ENCODE data around the gene MYMX. TPM values are rescaled to one million over a fixed set of nuclear protein-coding genes. Genes with fewer than 3 reads are reported as not detected.

Gene MYMX
- total RNA-seq, 2 experiments from 2014 or later, result not detected

DNA sequence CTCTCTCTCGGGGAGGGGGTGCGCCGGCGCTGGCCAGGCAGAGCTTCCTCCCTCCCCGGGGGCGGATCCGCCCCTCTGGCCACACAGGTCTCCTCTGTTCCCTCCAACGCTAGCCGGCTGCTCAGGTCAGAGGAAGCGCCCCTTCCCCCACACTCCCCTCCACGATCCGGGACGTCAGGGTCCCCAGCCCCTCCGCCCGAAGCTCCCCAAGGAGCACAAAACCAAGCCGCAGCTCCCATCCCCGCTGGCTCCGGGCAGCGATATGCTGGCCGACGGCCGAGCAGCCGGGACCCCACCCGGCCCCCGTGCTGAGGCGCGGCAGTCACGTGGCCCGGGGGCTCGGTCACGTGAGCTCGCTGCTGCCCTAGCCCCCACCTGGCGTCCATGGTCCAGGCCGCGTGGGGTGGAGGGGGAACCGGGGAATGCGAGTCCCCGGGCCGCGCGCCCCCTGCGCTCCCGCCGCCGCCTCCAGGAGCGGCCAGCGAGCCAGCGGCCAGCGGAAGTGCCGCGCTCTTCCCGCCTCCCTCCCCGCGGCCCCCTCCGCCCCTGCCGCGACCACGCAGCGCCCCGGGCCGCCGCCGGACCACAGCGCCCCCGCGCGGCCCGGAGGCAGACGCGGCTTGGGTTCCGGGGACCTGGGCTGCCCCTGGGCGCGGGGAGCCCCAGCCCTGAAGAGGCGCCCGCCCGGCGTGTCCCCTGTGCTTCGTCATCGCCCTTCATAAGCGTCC is 40.5 kb downstream of the MYMX start, which contains the start of gene SLC35B2:
TSS of gene SLC35B2 (minus strand) at position 504 of the 728 bp plus-strand sequence. CDS start at position 386, 118 bp downstream.
- peak within 1 kb of the TSS; percentile 91 for H3K4me3 Mint-ChIP-seq
- DNase-seq, result peak; percentile 85
- H3K4me1 Mint-ChIP-seq, result peaks cover 46% of the 10 kb centered on the region
- H3K27ac Mint-ChIP-seq, result peak within 1 kb of the TSS; percentile 92
- POLR2A ChIA-PET, result interaction anchor here (0.5 to 4.3 kb wide), 6 partner anchors 8 to 90 kb away, joined by 3 to 111 read pairs (median 3); partner anchors contain the start of genes HSP90AB1 and NFKBIE
- peak; percentile 76 for ATAC-seq (ENCODE audit: low read depth)
- no peaks in the 10 kb centered on the region for H3K9me3 Mint-ChIP-seq
- no peaks in the 10 kb centered on the region for H3K27me3 Mint-ChIP-seq
- H3K36me3 Mint-ChIP-seq, result peaks cover 25% of the 10 kb centered on the region

DNA sequence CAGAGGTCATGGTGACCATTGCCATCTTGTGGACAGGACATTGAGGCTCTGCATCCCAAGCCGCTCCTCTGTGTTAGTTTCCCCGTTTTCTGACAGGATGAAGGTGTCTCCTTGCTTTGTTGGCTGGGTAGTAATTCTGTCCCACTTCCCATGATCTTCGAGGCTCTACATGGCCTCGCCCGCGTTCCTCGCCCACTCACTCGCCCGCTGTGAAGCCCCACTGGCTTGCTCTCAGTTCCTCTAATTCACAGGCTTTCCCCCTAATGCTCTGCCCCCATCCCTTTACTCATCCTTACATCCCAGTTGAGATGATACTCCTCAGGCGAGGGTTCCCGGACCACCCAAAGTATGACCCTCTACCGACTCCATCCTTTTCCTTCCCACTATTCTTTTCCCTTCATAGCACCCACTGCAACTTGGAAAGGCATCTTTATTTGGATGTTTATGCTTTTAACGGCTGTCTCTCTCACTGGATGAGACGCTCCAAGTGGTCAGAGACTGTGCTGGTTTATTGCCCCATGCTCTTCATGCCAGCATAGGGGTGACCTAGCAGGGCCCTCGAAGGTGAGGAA is 41.1 kb downstream of the MYMX start:
- DNase-seq, result no peak
- Mint-ChIP-seq H3K27me3 (no peaks in the 10 kb centered on the region), H3K27ac (peak overlapping the region; percentile 92), H3K36me3 (peaks cover 25% of the 10 kb centered on the region), H3K4me3 (peak overlapping the region; percentile 85), H3K9me3 (no peaks in the 10 kb centered on the region), H3K4me1 (peaks cover 51% of the 10 kb centered on the region)
- no peak for ATAC-seq (ENCODE audit: low read depth)
- POLR2A ChIA-PET, result interaction anchor here (4.3 kb wide), 1 partner anchor 11 kb away, joined by 111 read pairs; the partner anchor contains the start of gene HSP90AB1

DNA sequence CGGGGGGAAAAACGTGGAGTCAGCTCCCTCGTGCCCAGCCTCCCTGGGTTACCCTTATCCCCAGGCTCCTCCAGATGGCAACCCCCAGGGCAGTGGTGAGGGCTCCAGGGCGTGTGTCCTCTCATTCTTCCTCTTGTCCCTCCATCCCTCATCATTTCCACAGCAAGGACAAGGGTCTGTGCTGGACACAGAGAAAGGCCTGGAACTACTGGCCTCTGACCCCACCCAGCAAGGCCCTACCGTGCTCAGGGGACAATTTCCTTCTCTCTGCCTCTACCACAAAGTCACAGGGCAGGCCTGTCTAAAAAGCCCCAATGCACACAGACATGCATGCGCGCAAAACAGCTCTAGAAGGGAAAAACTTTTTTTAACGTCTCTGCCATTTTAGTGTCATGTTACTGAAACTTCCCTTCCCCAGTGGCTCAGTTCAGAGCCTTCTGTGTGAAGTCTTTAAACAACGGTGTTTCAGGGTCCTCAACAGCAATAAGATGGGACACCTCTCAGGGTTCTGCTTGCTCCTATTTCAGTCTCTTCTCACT is 41.7 kb downstream of the MYMX start:
- Mint-ChIP-seq H3K9me3 (no peaks in the 10 kb centered on the region), H3K36me3 (peaks cover 22% of the 10 kb centered on the region), H3K4me3 (peak overlapping the region; percentile 85), H3K4me1 (peaks cover 54% of the 10 kb centered on the region), H3K27ac (peak overlapping the region; percentile 92), H3K27me3 (no peaks in the 10 kb centered on the region)
- no peak for DNase-seq
- ATAC-seq (ENCODE audit: low read depth), result no peak
- POLR2A ChIA-PET, result interaction anchor here (4.3 kb wide), 1 partner anchor 11 kb away, joined by 111 read pairs; the partner anchor contains the start of gene HSP90AB1

DNA sequence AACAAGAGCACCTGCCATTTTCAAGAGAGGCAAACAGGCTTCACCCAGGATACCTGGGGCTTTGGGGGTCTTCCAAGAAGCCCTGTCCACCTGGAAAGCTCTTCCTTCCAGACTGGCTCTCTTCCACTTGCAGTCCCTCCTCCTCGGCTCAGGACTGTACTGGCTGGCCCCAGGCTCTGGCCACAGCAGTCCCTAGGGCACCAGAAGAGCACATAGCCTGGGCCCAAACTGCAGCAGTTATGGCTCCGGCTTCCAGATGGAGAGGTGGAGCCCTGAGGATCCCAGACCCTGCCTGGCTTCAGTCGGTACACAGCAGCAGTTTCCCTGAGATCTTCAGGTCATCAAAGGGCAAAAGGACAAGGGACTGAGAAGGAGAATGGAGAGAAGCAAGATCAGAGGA is 42.2 kb downstream of the MYMX start:
- no peaks in the 10 kb centered on the region for H3K27me3 Mint-ChIP-seq
- no peak overlapping the region for H3K4me3 Mint-ChIP-seq
- H3K27ac Mint-ChIP-seq, result peak overlapping the region; percentile 92
- H3K36me3 Mint-ChIP-seq, result peaks cover 24% of the 10 kb centered on the region
- H3K9me3 Mint-ChIP-seq, result no peaks in the 10 kb centered on the region
- POLR2A ChIA-PET, result no interaction called here
- no peak for ATAC-seq (ENCODE audit: low read depth)
- DNase-seq, result no peak
- H3K4me1 Mint-ChIP-seq, result peaks cover 58% of the 10 kb centered on the region

GRCh38 chr6:44260011-44260410 is 43.3 kb downstream of the MYMX start:
- DNase-seq, result no peak
- H3K4me3 Mint-ChIP-seq, result no peak overlapping the region
- ATAC-seq (ENCODE audit: low read depth), result no peak
- H3K4me1 Mint-ChIP-seq, result peaks cover 58% of the 10 kb centered on the region
- H3K36me3 Mint-ChIP-seq, result peaks cover 26% of the 10 kb centered on the region
- H3K27ac Mint-ChIP-seq, result no peak overlapping the region
- POLR2A ChIA-PET, result interaction anchor here (1.3 kb wide), 1 partner anchor 14 kb away, joined by 4 read pairs; the partner anchor contains the start of gene HSP90AB1
- no peaks in the 10 kb centered on the region for H3K9me3 Mint-ChIP-seq
- no peaks in the 10 kb centered on the region for H3K27me3 Mint-ChIP-seq

DNA sequence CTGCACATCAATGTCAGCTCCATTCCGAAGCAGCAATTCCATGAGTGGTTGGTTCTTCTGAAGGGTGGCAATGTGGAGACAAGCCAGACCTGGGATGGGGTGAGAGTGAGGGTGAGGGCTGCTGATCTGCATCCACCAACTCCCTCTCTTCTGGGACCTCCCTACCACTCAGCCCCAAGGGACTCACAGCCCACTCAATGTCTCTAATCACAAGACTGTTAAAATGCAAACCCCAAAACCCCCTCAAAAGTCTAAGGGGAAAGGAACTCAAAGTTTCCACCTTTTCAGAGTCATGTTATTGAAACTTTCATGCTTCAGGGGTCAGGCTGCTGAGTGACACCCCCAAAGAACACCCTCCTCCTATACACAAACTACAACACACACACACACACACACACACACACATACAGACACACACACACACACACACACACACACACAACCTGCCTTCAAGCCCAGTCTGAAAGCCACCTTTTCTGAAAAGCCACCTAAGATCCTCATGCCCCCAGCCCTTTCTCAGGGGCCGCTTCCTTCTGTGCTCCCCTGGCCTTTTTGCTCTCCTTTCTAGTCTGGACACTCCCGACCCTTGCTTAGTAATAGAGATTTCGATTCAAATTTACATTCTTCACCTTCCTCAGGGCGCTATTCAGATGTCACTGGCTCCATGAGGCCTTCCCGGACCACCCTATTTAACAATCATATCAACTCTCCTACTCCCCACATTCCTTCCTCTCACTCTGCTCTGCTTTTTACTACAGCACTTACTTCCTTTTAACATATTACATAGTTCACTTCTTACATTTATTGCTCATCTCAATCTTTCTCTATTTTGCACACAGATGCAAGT is 43.9 kb downstream of the MYMX start:
- H3K36me3 Mint-ChIP-seq, result peaks cover 26% of the 10 kb centered on the region
- no peaks in the 10 kb centered on the region for H3K9me3 Mint-ChIP-seq
- H3K4me3 Mint-ChIP-seq, result no peak overlapping the region
- peaks cover 55% of the 10 kb centered on the region for H3K4me1 Mint-ChIP-seq
- POLR2A ChIA-PET, result interaction anchor here (1.3 to 2.3 kb wide), 2 partner anchors 13 to 14 kb away, joined by 4 to 28 read pairs; partner anchors contain the start of gene HSP90AB1
- H3K27ac Mint-ChIP-seq, result peak overlapping the region; percentile 58
- no peaks in the 10 kb centered on the region for H3K27me3 Mint-ChIP-seq
- no peak for ATAC-seq (ENCODE audit: low read depth)
- no peak for DNase-seq

DNA sequence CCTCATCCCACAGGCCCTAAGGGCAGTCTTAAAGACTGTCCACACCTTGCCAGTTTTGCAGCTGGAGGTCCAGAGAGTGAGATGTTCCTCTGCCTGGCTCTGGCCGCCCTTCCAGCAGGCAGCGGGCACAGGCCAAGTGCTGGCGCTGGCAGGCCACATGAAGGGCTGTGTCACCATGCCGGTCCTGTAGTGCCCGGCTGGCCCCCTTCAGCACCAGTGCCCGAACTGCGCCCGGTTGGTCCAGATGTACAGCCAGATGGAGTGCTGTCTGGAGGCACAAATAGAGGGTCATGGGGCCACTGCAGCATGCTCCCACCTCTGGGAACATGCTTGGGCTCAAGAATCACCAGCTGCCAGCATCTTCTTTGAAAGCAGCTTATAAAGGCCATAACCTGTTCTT is 44.9 kb downstream of the MYMX start:
- H3K27me3 Mint-ChIP-seq, result no peaks in the 10 kb centered on the region
- H3K9me3 Mint-ChIP-seq, result no peaks in the 10 kb centered on the region
- peaks cover 23% of the 10 kb centered on the region for H3K36me3 Mint-ChIP-seq
- peaks cover 52% of the 10 kb centered on the region for H3K4me1 Mint-ChIP-seq
- DNase-seq (no peak), ATAC-seq (ENCODE audit: low read depth) (no peak)
- no peak overlapping the region for H3K4me3 Mint-ChIP-seq
- peak overlapping the region; percentile 98 for H3K27ac Mint-ChIP-seq
- POLR2A ChIA-PET, result interaction anchor here (1.4 to 2.3 kb wide), 2 partner anchors 14 to 16 kb away, joined by 6 to 28 read pairs; partner anchors contain the start of gene HSP90AB1

DNA sequence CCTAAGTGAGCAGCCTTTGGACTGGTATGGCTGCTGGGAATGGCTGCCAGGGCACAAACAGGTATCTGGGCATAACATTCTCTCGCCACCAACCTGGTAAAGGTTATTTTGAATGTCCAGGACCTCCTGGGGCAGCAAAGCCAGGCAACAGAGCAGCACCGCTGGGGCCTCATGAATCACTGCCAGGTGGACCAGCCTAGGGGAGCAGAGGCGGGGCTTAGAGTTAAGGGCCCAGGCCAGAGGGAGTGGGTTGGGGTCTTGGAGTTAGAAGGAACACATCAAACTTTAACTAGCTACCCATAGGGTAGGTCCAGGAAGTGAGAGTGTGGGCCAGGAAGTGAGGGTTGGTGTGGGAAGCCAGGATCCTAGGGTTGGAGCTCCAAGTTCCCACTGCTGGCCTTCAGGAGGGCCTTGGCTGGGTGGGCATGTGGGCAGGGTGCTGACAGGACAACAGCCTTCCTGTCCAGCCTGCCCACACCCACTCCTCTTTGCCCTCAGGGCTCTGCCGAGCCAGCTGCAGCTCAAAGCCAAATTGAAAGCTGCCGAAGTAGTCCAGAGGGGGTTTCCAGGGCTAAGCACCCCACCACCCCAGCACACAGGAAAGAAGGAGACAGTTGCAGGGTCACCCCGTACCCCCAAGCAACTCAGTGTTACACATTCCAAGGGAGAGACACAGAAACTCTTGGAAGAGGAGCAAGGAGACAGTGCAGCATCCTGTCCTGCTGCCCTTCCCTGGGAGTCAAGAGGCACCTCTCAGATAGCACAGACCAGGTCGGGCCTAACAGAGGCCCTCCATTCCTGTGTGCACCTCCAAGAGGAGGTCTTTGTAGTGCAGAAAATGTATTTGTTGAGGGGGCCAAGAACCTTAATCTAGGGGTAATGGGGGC is 46.0 kb downstream of the MYMX start:
- no peak for ATAC-seq (ENCODE audit: low read depth)
- POLR2A ChIA-PET, result interaction anchor here (1.4 to 4.7 kb wide), 3 partner anchors 7 to 17 kb away, joined by 6 to 28 read pairs (median 23); partner anchors contain the start of gene HSP90AB1
- Mint-ChIP-seq H3K27ac (peak overlapping the region; percentile 98), H3K4me1 (peaks cover 56% of the 10 kb centered on the region), H3K27me3 (no peaks in the 10 kb centered on the region), H3K9me3 (no peaks in the 10 kb centered on the region), H3K36me3 (peaks cover 21% of the 10 kb centered on the region), H3K4me3 (peak overlapping the region; percentile 99)
- DNase-seq, result no peak

DNA sequence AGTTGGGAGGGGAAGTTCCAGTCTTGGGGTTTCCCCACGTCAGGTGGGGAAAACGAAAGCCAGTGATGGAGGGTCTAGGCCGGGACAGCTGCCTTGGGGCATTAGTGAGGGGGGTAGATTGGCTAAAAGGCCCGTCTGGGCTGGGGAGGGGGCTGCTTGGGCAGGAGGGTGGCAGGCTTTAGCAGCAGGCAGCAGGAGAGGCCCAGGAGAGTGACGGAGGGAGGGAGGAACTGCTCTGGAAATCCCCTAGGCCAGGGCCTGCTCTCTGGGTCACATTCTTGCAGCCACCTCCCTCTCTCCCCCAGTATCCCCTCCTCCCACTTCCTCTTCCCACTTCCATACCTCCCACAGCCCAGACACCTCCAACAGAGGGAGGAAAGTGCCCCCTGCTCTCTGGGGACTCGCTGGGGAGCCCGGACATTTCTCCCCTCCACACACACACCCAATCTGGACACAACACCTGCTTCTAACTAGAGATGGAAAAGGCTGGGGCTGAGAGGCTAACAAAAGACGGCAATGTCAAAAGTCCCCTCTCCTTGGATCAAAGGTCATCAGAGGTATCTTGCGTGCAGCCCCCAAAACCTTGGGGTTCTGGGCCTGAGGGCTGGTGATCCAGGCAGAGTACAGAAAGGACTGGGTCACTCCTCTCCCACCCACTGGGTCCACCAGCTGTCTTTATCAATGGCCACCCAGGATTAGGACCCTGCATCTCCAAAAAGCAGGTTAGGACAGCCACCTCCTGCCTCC is 46.8 kb downstream of the MYMX start:
- peak overlapping the region; percentile 98 for H3K27ac Mint-ChIP-seq
- no peak for DNase-seq
- H3K36me3 Mint-ChIP-seq, result peaks cover 16% of the 10 kb centered on the region
- no peaks in the 10 kb centered on the region for H3K9me3 Mint-ChIP-seq
- H3K27me3 Mint-ChIP-seq, result peaks cover 5% of the 10 kb centered on the region
- POLR2A ChIA-PET, result interaction anchor here (1.1 to 4.7 kb wide), 5 partner anchors 8 to 49 kb away, joined by 3 to 30 read pairs (median 23); partner anchors contain the start of gene HSP90AB1
- peak overlapping the region; percentile 99 for H3K4me3 Mint-ChIP-seq
- peaks cover 51% of the 10 kb centered on the region for H3K4me1 Mint-ChIP-seq
- peak; percentile 7 for ATAC-seq (ENCODE audit: low read depth)

DNA sequence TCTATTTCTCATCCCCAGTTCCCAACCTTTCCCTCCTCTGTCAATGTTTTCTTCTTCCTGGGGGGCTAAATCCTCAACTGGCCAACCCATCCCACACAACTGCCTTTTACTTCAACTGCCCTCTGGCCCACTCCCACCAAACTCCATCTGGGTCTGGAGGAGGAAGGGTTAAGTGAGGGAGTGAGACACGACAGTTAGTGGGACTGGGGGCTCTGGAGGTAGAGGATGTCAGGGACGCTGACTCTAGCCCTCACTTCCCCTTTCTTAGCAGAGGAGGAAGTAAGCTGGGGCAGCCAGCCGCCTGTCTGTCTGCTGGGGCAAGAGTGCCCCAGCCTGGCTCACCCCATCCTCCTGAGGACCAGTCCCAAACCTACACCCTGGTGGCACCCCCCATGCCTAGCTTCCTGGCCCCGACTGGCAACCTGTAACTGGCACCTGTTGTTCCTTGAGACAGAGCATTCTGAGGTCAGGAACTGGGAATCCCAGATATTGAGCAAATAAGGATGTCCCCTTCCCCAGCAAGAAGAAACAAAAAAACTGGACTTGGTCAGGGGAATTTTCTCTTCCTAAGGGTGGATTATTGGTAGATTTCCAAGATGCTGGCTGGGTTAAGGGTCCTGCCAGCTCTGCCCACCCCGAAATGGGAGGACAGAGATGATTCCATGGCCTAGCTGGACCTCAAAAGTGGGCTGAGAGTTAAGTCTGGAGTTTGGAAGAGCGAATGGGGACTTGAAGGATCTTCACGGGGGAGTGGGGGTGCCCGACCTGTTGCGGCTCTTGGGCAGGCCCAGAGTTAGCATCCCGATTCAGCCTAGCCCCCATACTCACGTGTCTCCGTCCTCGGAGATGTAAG is 47.7 kb downstream of the MYMX start:
- peak overlapping the region; percentile 98 for H3K27ac Mint-ChIP-seq
- H3K36me3 Mint-ChIP-seq, result peaks cover 11% of the 10 kb centered on the region
- POLR2A ChIA-PET, result interaction anchor here (0.6 to 4.7 kb wide), 5 partner anchors 9 to 48 kb away, joined by 3 to 30 read pairs (median 4); partner anchors contain the start of gene HSP90AB1
- H3K4me3 Mint-ChIP-seq, result peak overlapping the region; percentile 99
- no peaks in the 10 kb centered on the region for H3K9me3 Mint-ChIP-seq
- H3K27me3 Mint-ChIP-seq, result peaks cover 14% of the 10 kb centered on the region
- DNase-seq (peak; percentile 57), ATAC-seq (ENCODE audit: low read depth) (peak; percentile 33)
- peaks cover 48% of the 10 kb centered on the region for H3K4me1 Mint-ChIP-seq

All from activated naive CD8-positive, alpha-beta T cell treated with anti-CD3 and anti-CD28 coated beads, Interleukin-2, amount 10 ng/mL, durations not matched to agents 7 days and 5 days (primary cell).